IMR-90 (cell line): ENCODE results near the gene FAM184A. TPM values are rescaled to one million over a fixed set of nuclear protein-coding genes. Genes with fewer than 3 reads are reported as not detected.

Experiments
- ATAC-seq: fragments of 200-7000 bp; cut with Tn5 transposase; 2 replicates; pipeline ENCODE4 v1.9.1; 2020; ENCODE audit warnings: low read depth, mild to moderate bottlenecking, moderate library complexity
- BruUV-seq: library from RNA; stranded (reverse); fragments of 400-500 nt; replicated peaks from 2 replicates; lab custom pipeline; 2021; lab: Mats Ljungman, UMichigan
- CTCF ChIA-PET: fragments of 300-600 bp; formaldehyde crosslinking; extraction: SDS; loops from one replicate; lab custom pipeline; 2021; ENCODE audit warnings: antibody characterized with exemption; lab: Yijun Ruan, JAX
- POLR2A ChIA-PET: fragments of 300-600 bp; sonication (Branson Sonifier 250); formaldehyde crosslinking; loops from one replicate; lab custom pipeline; 2022; ENCODE audit warnings: antibody characterized with exemption; ENCODE audit not compliant: unreplicated experiment; lab: Charles Lee
- DNase-seq: peaks from one replicate; pipeline ENCODE4 v3.0.0; 2013
- H2AFZ ChIP-seq: replicated peaks from 2 replicates; pipeline ENCODE3; 2013; ENCODE audit warnings: low read length, mild to moderate bottlenecking; ENCODE audit not compliant: poor library complexity
- H2AK5ac ChIP-seq: 2 replicates; pipeline ENCODE4 v1.6.1; 2013; ENCODE audit warnings: low read depth, low read length, inconsistent platforms
- H2AK9ac ChIP-seq: replicated peaks from 2 replicates; pipeline ENCODE3; 2013; ENCODE audit warnings: mild to moderate bottlenecking, low read depth, low read length, moderate library complexity; ENCODE audit not compliant: poor library complexity
- H2BK120ac ChIP-seq: 2 replicates; pipeline ENCODE4 v1.6.1; 2013; ENCODE audit warnings: low read depth, low read length, inconsistent platforms
- H2BK15ac ChIP-seq: 3 replicates; pipeline ENCODE4 v1.6.1; 2013; ENCODE audit warnings: low read depth, low read length, inconsistent platforms
- H2BK20ac ChIP-seq: 2 replicates; pipeline ENCODE4 v1.6.1; 2013; ENCODE audit warnings: low read depth, mild to moderate bottlenecking, inconsistent platforms, low read length, moderate library complexity
- H2BK5ac ChIP-seq: 2 replicates; pipeline ENCODE4 v1.6.1; 2013; ENCODE audit warnings: mild to moderate bottlenecking, low read depth, low read length, inconsistent platforms; ENCODE audit not compliant: poor library complexity, severe bottlenecking
- H3K14ac ChIP-seq: replicated peaks from 2 replicates; pipeline ENCODE4 v1.6.1; 2013; ENCODE audit warnings: low read depth, low read length, inconsistent platforms
- H3K18ac ChIP-seq: 2 replicates; pipeline ENCODE4 v1.6.1; 2013; ENCODE audit warnings: low read depth, low read length, control low read depth
- H3K23ac ChIP-seq: 2 replicates; pipeline ENCODE4 v1.6.1; 2013; ENCODE audit warnings: low read depth, low read length, inconsistent platforms
- H3K27ac ChIP-seq: 2 replicates; pipeline ENCODE4 v1.5.1; 2013; ENCODE audit warnings: mild to moderate bottlenecking, control low read depth, low read length; ENCODE audit not compliant: insufficient read depth
- H3K27me3 ChIP-seq: 2 replicates; pipeline ENCODE4 v1.6.1; 2013; ENCODE audit warnings: low read length; ENCODE audit not compliant: control insufficient read depth, insufficient read depth
- H3K36me3 ChIP-seq: 2 replicates; pipeline ENCODE4 v1.6.1; 2013; ENCODE audit warnings: low read length, mixed read lengths; ENCODE audit not compliant: control insufficient read depth, insufficient read depth
- H3K4ac ChIP-seq: 2 replicates; pipeline ENCODE4 v1.6.1; 2013; ENCODE audit warnings: low read depth, low read length, inconsistent platforms
- H3K4me1 ChIP-seq: 2 replicates; pipeline ENCODE4 v1.6.1; 2013; ENCODE audit warnings: low read length, mixed read lengths; ENCODE audit not compliant: control insufficient read depth, insufficient read depth
- H3K4me2 ChIP-seq: 2 replicates; pipeline ENCODE4 v1.6.1; 2013; ENCODE audit warnings: low read depth, mild to moderate bottlenecking, control low read depth, low read length, moderate library complexity
- H3K4me3 ChIP-seq: 2 replicates; pipeline ENCODE4 v1.5.1; 2013; ENCODE audit warnings: low read depth, mild to moderate bottlenecking, control low read depth, low read length, moderate library complexity; ENCODE audit not compliant: insufficient read depth
- H3K56ac ChIP-seq: 2 replicates; pipeline ENCODE4 v1.6.1; 2013; ENCODE audit warnings: low read length, inconsistent platforms; ENCODE audit not compliant: insufficient read depth; ENCODE audit errors: extremely low read depth
- H3K79me1 ChIP-seq, 2 experiments: 2 replicates each; pipeline ENCODE4 v1.6.1; 2013; ENCODE audit warnings: low read length in 2 of 2, inconsistent platforms in 1 of 2, low read depth in 1 of 2
- H3K9ac ChIP-seq: 2 replicates; pipeline ENCODE4 v1.6.1; 2013; ENCODE audit warnings: low read depth, low read length, control low read depth
- H3K9me1 ChIP-seq: 2 replicates; pipeline ENCODE4 v1.6.1; 2013; ENCODE audit warnings: low read length, inconsistent platforms; ENCODE audit not compliant: insufficient read depth
- H3K9me3 ChIP-seq: 2 replicates; pipeline ENCODE4 v1.6.1; 2013; ENCODE audit warnings: low read length; ENCODE audit not compliant: control insufficient read depth, insufficient read depth
- H4K20me1 ChIP-seq: 2 replicates; pipeline ENCODE4 v1.6.1; 2013; ENCODE audit warnings: low read length, inconsistent platforms; ENCODE audit not compliant: insufficient read depth
- H4K5ac ChIP-seq: 2 replicates; pipeline ENCODE4 v1.6.1; 2013; ENCODE audit warnings: mild to moderate bottlenecking, low read depth, low read length, control low read depth
- H4K8ac ChIP-seq, 2 experiments: 2 replicates each; pipeline ENCODE4 v1.6.1; 2013; ENCODE audit warnings: low read depth in 2 of 2, low read length in 2 of 2, control low read depth in 1 of 2, inconsistent platforms in 1 of 2
- H4K91ac ChIP-seq: 2 replicates; pipeline ENCODE4 v1.6.1; 2013; ENCODE audit warnings: low read depth, low read length, inconsistent platforms; ENCODE audit not compliant: insufficient read depth
- CHD1 ChIP-seq: IDR thresholded peaks from 2 replicates; pipeline ENCODE4 v1.6.1; 2012; ENCODE audit warnings: low read depth, low read length, improper control_type of control experiment
- SMC3 ChIP-seq: fragments of 150-350 bp; IDR thresholded peaks from 2 replicates; pipeline ENCODE4 v1.6.1; 2016; ENCODE audit warnings: low read depth, mild to moderate bottlenecking, antibody characterized with exemption, low read length, moderate library complexity
- WGBS, 2 experiments: methylation state at CpG; one replicate each; pipeline versions ENCODE4 v1.1.5 to v1.1.7; 2013; ENCODE audit warnings: missing lambda C conversion rate in 2 of 2; ENCODE audit not compliant: insufficient read length in 1 of 2; ENCODE audit errors: extremely low coverage in 2 of 2; 5-methylcytosine and 5-hydroxymethylcytosine counted together
- dilution Hi-C: fragments of 300-500 bp; cut with HindIII; formaldehyde crosslinking; loops from one replicate; pipeline ENCODE4 v1.14.3; 2018; ENCODE audit warnings: low sequenced_read_pairs; ENCODE audit not compliant: unreplicated experiment
- in situ Hi-C: fragments of 300-500 bp; cut with MboI; formaldehyde crosslinking; loops from 3 replicates; pipeline ENCODE4 v1.14.3; 2019; ENCODE audit warnings: low sequenced_read_pairs, inconsistent platforms, mixed read lengths
- intact Hi-C: fragments of 100-400 bp; cut with micrococcal nuclease; formaldehyde crosslinking; loops from 2 replicates; pipeline ENCODE4 v1.10.0; 2022
- polyA plus RNA-seq, 3 experiments: library from polyadenylated mRNA; depleted of rRNA; stranded (reverse); fragments of >200 nt; gene quantifications; 2 replicates each; pipeline ENCODE4 v1.2.3, GENCODE V29; 2012; ENCODE audit warnings: low replicate concordance in 1 of 3
- total RNA-seq: library from RNA; depleted of rRNA; stranded (reverse); fragments of >200 nt; gene quantifications from 2 replicates; pipeline ENCODE4 v1.2.3, GENCODE V29; 2012

Gene FAM184A
- total and polyA plus RNA-seq, 2 of the 4 experiments (the other 2 are of a cell fraction): 0.03 TPM; not detected in 1

- H3K79me1 ChIP-seq: no peaks in the 10 kb centered on the region
- H4K91ac ChIP-seq: no peak overlapping the region
- no peak overlapping the region for H3K9ac ChIP-seq
- no peak overlapping the region for H2BK15ac ChIP-seq
- no peak overlapping the region for H3K18ac ChIP-seq
- no peak overlapping the region for H3K23ac ChIP-seq
- DNase-seq (no peak), ATAC-seq (no peak)
- no peak overlapping the region for H3K56ac ChIP-seq
- H3K4me1 ChIP-seq: no peaks in the 10 kb centered on the region
- no peaks in the 10 kb centered on the region for H3K36me3 ChIP-seq
- H2BK5ac ChIP-seq: no peak overlapping the region
- dilution Hi-C loops: no loop called here
- no peak overlapping the region for H3K4ac ChIP-seq
- intact Hi-C loops: no loop called here
- no peak overlapping the region for H3K14ac ChIP-seq
- no peaks in the 10 kb centered on the region for H4K20me1 ChIP-seq
- H3K9me1 ChIP-seq: no peaks in the 10 kb centered on the region
- no peak overlapping the region for H4K8ac ChIP-seq
- no TSS peak for BruUV-seq
- H2BK120ac ChIP-seq: no peak overlapping the region
- no peak for TF ChIP-seq CHD1
- no peak for TF ChIP-seq SMC3
- no CpG with 5 or more reads among the region's 5 CpGs for WGBS, 2 experiments
- H3K4me3 ChIP-seq: no peak overlapping the region
- H2AK9ac ChIP-seq: no peak overlapping the region
- ChIA-PET POLR2A (no interaction called here), CTCF (no interaction called here)
- H3K4me2 ChIP-seq: no peak overlapping the region
- in situ Hi-C loops: no loop called here
- no peak overlapping the region for H4K5ac ChIP-seq
- no peak overlapping the region for H2AK5ac ChIP-seq
- no peaks in the 10 kb centered on the region for H3K9me3 ChIP-seq
- H3K27me3 ChIP-seq: no peaks in the 10 kb centered on the region
- no peak overlapping the region for H2BK20ac ChIP-seq
- no peak overlapping the region for H2AFZ ChIP-seq
- no peak overlapping the region for H3K27ac ChIP-seq
These were observed 42.4 kb downstream of the FAM184A start for GRCh38 chr6:119036081-119036480.
